PC-9 (cell line): ENCODE results near the gene DRD1. TPM values are rescaled to one million over a fixed set of nuclear protein-coding genes. Genes with fewer than 3 reads are reported as not detected.

Experiments
- BruUV-seq: library from RNA; stranded (reverse); fragments of 400-500 nt; replicated peaks from 2 replicates; lab custom pipeline; 2021; lab: Mats Ljungman, UMichigan
- CTCF ChIA-PET: fragments of 300-600 bp; sonication (Branson Sonifier 250); formaldehyde crosslinking; loops from one replicate; lab custom pipeline; 2022; ENCODE audit warnings: antibody characterized with exemption; lab: Charles Lee
- POLR2A ChIA-PET: fragments of 300-600 bp; sonication (Branson Sonifier 250); formaldehyde crosslinking; loops from one replicate; lab custom pipeline; 2022; ENCODE audit warnings: antibody characterized with exemption; ENCODE audit not compliant: unreplicated experiment; lab: Charles Lee
- DNase-seq, 2 experiments: peaks; one replicate each; pipeline versions ENCODE4 v3.0.0 to v3.0.0-alpha.2; 2015 to 2022; ENCODE audit warnings: mixed read lengths in 1 of 2
- H2AFZ ChIP-seq: fragments of 200-600 bp; sonication (generic); 2 replicates; pipeline ENCODE4 v1.8.1; 2017; ENCODE audit warnings: antibody characterized with exemption
- H3F3A ChIP-seq: fragments of 200-600 bp; sonication (generic); 2 replicates; pipeline ENCODE4 v1.8.1; 2017; ENCODE audit warnings: antibody characterized with exemption, mild to moderate bottlenecking, low read depth; ENCODE audit not compliant: insufficient read depth
- H3K27ac ChIP-seq: fragments of 200-600 bp; sonication (generic); 2 replicates; pipeline ENCODE4 v1.6.1; 2016; ENCODE audit warnings: mixed run types
- H3K27me3 ChIP-seq: fragments of 200-600 bp; sonication (generic); 2 replicates; pipeline ENCODE4 v1.6.1; 2016; ENCODE audit warnings: low read depth, mixed run types; ENCODE audit not compliant: insufficient read depth
- H3K36me3 ChIP-seq: fragments of 200-600 bp; sonication (generic); 2 replicates; pipeline ENCODE4 v1.6.1; 2016; ENCODE audit warnings: low read depth, mixed run types
- H3K4me1 ChIP-seq: fragments of 200-600 bp; sonication (generic); replicated peaks from 2 replicates; pipeline ENCODE4 v1.6.1; 2016; ENCODE audit warnings: mixed run types; ENCODE audit not compliant: insufficient read depth
- H3K4me2 ChIP-seq: fragments of 200-600 bp; sonication (generic); 2 replicates; pipeline ENCODE4 v1.6.1; 2017; ENCODE audit warnings: mixed run types
- H3K4me3 ChIP-seq: fragments of 200-600 bp; sonication (generic); 2 replicates; pipeline ENCODE4 v1.6.1; 2016; ENCODE audit warnings: mixed run types
- H3K79me2 ChIP-seq: fragments of 200-600 bp; sonication (generic); 2 replicates; pipeline ENCODE4 v1.6.1; 2017; ENCODE audit warnings: low read depth, mixed run types
- H3K9me2 ChIP-seq: fragments of 200-600 bp; sonication (generic); 2 replicates; pipeline ENCODE4 v1.8.1; 2017; ENCODE audit warnings: mild to moderate bottlenecking; ENCODE audit not compliant: insufficient read depth
- H3K9me3 ChIP-seq: fragments of 200-600 bp; sonication (generic); 2 replicates; pipeline ENCODE4 v1.8.1; 2016; ENCODE audit warnings: low read depth; ENCODE audit not compliant: insufficient read depth
- H4K20me1 ChIP-seq: fragments of 200-600 bp; sonication (generic); 2 replicates; pipeline ENCODE4 v1.8.1; 2017; ENCODE audit not compliant: insufficient read depth
- EZH2 ChIP-seq: fragments of 200-600 bp; sonication (generic); IDR thresholded peaks from 2 replicates; pipeline ENCODE4 v1.8.0; 2017; ENCODE audit warnings: antibody characterized with exemption, low read depth
- intact Hi-C: fragments of 100-400 bp; cut with micrococcal nuclease; formaldehyde crosslinking; loops from one replicate; pipeline ENCODE4 v1.10.0; 2022; ENCODE audit not compliant: unreplicated experiment
- total RNA-seq: library from RNA; stranded (reverse); gene quantifications from 2 replicates; pipeline ENCODE4 v1.2.3, GENCODE V29; 2021
- TF ChIP-seq, protein P1 (sequence below): fragments of 200-600 bp; sonication (generic); conservative IDR thresholded peaks from 2 replicates; pipeline ENCODE4 v1.6.1; 2017; ENCODE audit warnings: mixed run types, antibody characterized with exemption, mild to moderate bottlenecking, moderate library complexity

DRD1 gene
- total RNA-seq, 1 experiment from 2014 or later: not detected

DNA sequence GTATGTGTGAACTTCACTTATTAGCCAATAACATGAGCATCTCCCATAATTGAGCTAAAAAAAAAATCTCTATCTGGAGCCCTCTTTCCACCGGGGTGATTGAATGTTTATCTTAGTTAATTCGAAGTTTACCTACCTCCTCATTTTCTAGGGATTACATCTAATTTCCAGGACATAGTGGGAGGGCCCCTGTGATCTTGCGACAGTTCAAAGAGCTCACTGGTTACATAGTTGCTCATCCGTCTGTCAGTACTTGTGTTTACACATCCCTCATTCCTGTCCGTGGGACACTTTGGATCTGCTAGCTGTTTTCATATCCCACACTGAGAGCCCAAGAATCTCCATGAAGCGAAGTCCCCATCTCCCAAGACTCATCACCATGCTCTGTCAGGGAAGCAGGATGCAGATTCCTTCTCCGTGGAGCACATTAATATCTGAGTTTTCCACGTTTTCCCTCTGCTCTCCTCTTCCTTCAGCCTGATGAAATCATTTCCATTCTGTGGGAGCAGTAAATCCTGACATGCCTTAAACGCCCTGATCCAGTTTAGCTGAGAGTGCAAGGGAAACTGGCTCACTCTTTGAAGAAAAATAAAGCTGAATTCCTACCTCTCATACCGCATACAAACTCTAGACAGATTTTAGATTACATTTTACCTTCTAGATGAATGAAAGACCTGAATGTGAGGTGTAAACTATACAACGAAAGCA is 24.2 kb upstream of the DRD1 start:
- DNase-seq: no peak
- intact Hi-C loops: no loop called here
- no peak overlapping the region for H2AFZ ChIP-seq
- ChIA-PET CTCF (no interaction called here), POLR2A (interaction anchor here (0.6 kb wide), 1 partner anchor 518 kb away, joined by 3 read pairs; no protein-coding TSS in a partner anchor)
- no peak overlapping the region for H3K4me3 ChIP-seq
- H3K4me1 ChIP-seq: no peaks in the 10 kb centered on the region
- no peaks in the 10 kb centered on the region for H4K20me1 ChIP-seq
- no TSS peak for BruUV-seq
- no peaks in the 10 kb centered on the region for H3K79me2 ChIP-seq
- H3K9me2 ChIP-seq: no peaks in the 10 kb centered on the region
- H3K27ac ChIP-seq: no peak overlapping the region
- no peaks in the 10 kb centered on the region for H3K36me3 ChIP-seq
- no peaks in the 10 kb centered on the region for H3F3A ChIP-seq
- no peak for TF ChIP-seq EZH2
- TF ChIP-seq, protein P1, sequence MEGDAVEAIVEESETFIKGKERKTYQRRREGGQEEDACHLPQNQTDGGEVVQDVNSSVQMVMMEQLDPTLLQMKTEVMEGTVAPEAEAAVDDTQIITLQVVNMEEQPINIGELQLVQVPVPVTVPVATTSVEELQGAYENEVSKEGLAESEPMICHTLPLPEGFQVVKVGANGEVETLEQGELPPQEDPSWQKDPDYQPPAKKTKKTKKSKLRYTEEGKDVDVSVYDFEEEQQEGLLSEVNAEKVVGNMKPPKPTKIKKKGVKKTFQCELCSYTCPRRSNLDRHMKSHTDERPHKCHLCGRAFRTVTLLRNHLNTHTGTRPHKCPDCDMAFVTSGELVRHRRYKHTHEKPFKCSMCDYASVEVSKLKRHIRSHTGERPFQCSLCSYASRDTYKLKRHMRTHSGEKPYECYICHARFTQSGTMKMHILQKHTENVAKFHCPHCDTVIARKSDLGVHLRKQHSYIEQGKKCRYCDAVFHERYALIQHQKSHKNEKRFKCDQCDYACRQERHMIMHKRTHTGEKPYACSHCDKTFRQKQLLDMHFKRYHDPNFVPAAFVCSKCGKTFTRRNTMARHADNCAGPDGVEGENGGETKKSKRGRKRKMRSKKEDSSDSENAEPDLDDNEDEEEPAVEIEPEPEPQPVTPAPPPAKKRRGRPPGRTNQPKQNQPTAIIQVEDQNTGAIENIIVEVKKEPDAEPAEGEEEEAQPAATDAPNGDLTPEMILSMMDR: no peak
- peaks cover 78% of the 10 kb centered on the region for H3K27me3 ChIP-seq
- no peak overlapping the region for H3K4me2 ChIP-seq
- H3K9me3 ChIP-seq: no peaks in the 10 kb centered on the region

DNA sequence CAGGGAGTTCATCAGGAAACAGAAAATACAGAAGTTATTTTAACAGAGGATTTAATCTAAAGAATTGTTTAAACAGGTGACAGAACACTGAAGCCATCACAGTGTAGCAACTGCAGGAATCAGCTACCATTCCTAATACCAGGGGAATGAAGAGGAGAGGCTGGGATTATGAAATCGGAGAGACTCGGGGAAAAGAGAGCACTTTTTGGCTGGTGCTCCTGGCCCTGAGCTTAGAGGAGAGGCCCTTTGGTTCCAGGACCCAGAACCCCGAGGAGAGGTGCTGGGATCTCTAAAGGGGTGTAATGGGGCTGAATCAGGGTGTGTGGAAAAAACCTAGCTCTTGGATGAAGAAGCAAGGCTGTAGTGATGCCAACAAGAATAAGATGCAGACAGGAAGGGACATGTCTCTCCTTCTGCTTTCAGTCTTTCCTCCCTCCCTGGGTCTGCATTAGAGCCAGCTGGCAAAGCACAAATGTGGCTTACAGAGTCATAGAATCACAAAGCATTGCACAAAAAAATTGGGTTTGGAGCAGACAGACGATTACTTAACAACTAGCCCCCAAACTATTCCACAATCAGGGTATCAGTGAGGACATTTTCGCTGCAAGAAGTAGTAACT is 22.8 kb upstream of the DRD1 start:
- intact Hi-C loops: no loop called here
- peaks cover 78% of the 10 kb centered on the region for H3K27me3 ChIP-seq
- H4K20me1 ChIP-seq: no peaks in the 10 kb centered on the region
- BruUV-seq: no TSS peak
- H3K27ac ChIP-seq: no peak overlapping the region
- H3K79me2 ChIP-seq: no peaks in the 10 kb centered on the region
- TF ChIP-seq, protein P1: no peak
- TF ChIP-seq EZH2: no peak
- no peak for DNase-seq
- H2AFZ ChIP-seq: no peak overlapping the region
- H3K9me3 ChIP-seq: no peaks in the 10 kb centered on the region
- H3K4me3 ChIP-seq: no peak overlapping the region
- H3K4me1 ChIP-seq: no peaks in the 10 kb centered on the region
- CTCF ChIA-PET: no interaction called here
- no peaks in the 10 kb centered on the region for H3K9me2 ChIP-seq
- no peaks in the 10 kb centered on the region for H3K36me3 ChIP-seq
- POLR2A ChIA-PET: no interaction called here
- H3F3A ChIP-seq: no peaks in the 10 kb centered on the region
- no peak overlapping the region for H3K4me2 ChIP-seq

DNA sequence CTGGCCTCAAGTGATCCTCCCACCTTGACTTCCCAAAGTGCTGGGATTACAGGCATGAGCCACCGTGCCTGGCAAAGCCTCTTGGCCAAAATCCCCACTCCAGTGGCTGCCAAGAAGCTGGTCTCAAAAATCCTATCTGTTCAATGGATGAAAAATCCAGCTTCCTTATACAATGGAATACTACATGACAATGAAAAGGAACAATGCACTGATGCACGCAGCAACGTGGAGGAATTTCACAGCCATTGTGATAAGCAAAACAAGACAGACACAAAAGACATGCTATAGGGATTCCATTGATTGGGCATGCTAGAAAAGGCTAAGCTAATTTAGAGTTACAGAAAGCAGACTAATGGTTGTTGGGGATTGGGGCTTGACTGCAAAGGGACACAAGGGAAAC is 21.3 kb upstream of the DRD1 start:
- no peaks in the 10 kb centered on the region for H3K9me3 ChIP-seq
- no peak overlapping the region for H3K27ac ChIP-seq
- BruUV-seq: no TSS peak
- no peak overlapping the region for H2AFZ ChIP-seq
- peaks cover 82% of the 10 kb centered on the region for H3K27me3 ChIP-seq
- TF ChIP-seq, protein P1: no peak
- no peaks in the 10 kb centered on the region for H3K9me2 ChIP-seq
- H3F3A ChIP-seq: no peaks in the 10 kb centered on the region
- no peaks in the 10 kb centered on the region for H3K4me1 ChIP-seq
- CTCF ChIA-PET: no interaction called here
- H3K4me3 ChIP-seq: no peak overlapping the region
- POLR2A ChIA-PET: no interaction called here
- H4K20me1 ChIP-seq: no peaks in the 10 kb centered on the region
- intact Hi-C loops: no loop called here
- no peak overlapping the region for H3K4me2 ChIP-seq
- no peak for DNase-seq
- H3K79me2 ChIP-seq: no peaks in the 10 kb centered on the region
- H3K36me3 ChIP-seq: no peaks in the 10 kb centered on the region
